ENCODE measurements around the gene ZFP3. TPM values are rescaled to one million over a fixed set of nuclear protein-coding genes. Genes with fewer than 3 reads are reported as not detected.
"Not testable (repeated sequence)": the region's sequence is repeated elsewhere in the genome, so short reads cannot be mapped to it uniquely, and the experiment has no call there.

Gene ZFP3
- total and polyA plus RNA-seq, 4 donors: 2.3 to 7.3 (median 3.7) TPM

- H3K4me3 ChIP-seq: no peak overlapping the region
- no peak overlapping the region for H3K9ac ChIP-seq (ENCODE audit: insufficient read depth in 1 of 2, low read length in 2 of 2)
- TF ChIP-seq CTCF (IDR thresholded peaks at IDR 0.05; ENCODE audit: control extremely low read depth, extremely low read depth): no peak
- whole genome bisulfite sequencing, 2 donors: 79 to 90% methylated on average over 15 to 17 of the region's 17 CpGs
- H3K36me3 ChIP-seq (ENCODE audit: control insufficient read depth in 4 of 4, insufficient read depth in 4 of 4, low read length in 4 of 4): no peaks in the 10 kb centered on the region
- H3K4me1 ChIP-seq (ENCODE audit: control insufficient read depth in 5 of 5, insufficient read depth in 5 of 5, low read length in 5 of 5): peaks cover 0 to 4% (median 0%) of the 10 kb centered on the region in 5 donors
- ATAC-seq (ENCODE audit: insufficient read depth, low FRiP score) (no peak), DNase-seq (no peak)
- no peak overlapping the region for H3K27ac ChIP-seq (ENCODE audit: low read depth in 1 of 2, low read length in 1 of 2)
- peaks cover 0 to 7% (median 0%) of the 10 kb centered on the region in 4 donors for H3K9me3 ChIP-seq (ENCODE audit: control insufficient read depth in 4 of 4, insufficient read depth in 3 of 4, low read length in 3 of 4)
- peaks cover 0 to 5% (median 0%) of the 10 kb centered on the region in 3 donors for H3K27me3 ChIP-seq (ENCODE audit: control insufficient read depth in 3 of 3, insufficient read depth in 3 of 3, low read length in 2 of 3)
These were observed 48.6 kb downstream of the ZFP3 start for GRCh38 chr17:5126719-5127488.

- H3K27me3 ChIP-seq (ENCODE audit: control insufficient read depth in 3 of 3, insufficient read depth in 3 of 3, low read length in 2 of 3): peaks cover 0 to 5% (median 0%) of the 10 kb centered on the region in 3 donors
- peaks cover 0 to 3% (median 0%) of the 10 kb centered on the region in 5 donors for H3K4me1 ChIP-seq (ENCODE audit: control insufficient read depth in 5 of 5, insufficient read depth in 5 of 5, low read length in 5 of 5)
- no peak for ATAC-seq (ENCODE audit: insufficient read depth, low FRiP score)
- H3K9ac ChIP-seq (ENCODE audit: insufficient read depth in 1 of 2, low read length in 2 of 2): no peak overlapping the region
- H3K36me3 ChIP-seq (ENCODE audit: control insufficient read depth in 4 of 4, insufficient read depth in 4 of 4, low read length in 4 of 4): no peaks in the 10 kb centered on the region
- 70 to 89% methylated on average over 4 of the region's 4 CpGs for WGBS, 2 donors
- no peak overlapping the region for H3K27ac ChIP-seq (ENCODE audit: low read depth in 1 of 2, low read length in 1 of 2)
- H3K9me3 ChIP-seq (ENCODE audit: control insufficient read depth in 4 of 4, insufficient read depth in 3 of 4, low read length in 3 of 4): peaks cover 0 to 7% (median 0%) of the 10 kb centered on the region in 4 donors
- no peak for TF ChIP-seq CTCF (IDR thresholded peaks at IDR 0.05; ENCODE audit: control extremely low read depth, extremely low read depth)
- no peak for DNase-seq
- H3K4me3 ChIP-seq: no peak overlapping the region
These were observed 49.6 kb downstream of the ZFP3 start for GRCh38 chr17:5127910-5128309.

GRCh38 chr17:5128387-5128786, 50.1 kb downstream of the ZFP3 start:
- not testable (repeated sequence) for H3K36me3 ChIP-seq (ENCODE audit: control insufficient read depth in 4 of 4, insufficient read depth in 4 of 4, low read length in 4 of 4); H3K4me1 ChIP-seq (ENCODE audit: control insufficient read depth in 5 of 5, insufficient read depth in 5 of 5, low read length in 5 of 5); H3K9ac ChIP-seq (ENCODE audit: insufficient read depth in 1 of 2, low read length in 2 of 2); H3K9me3 ChIP-seq (ENCODE audit: control insufficient read depth in 4 of 4, insufficient read depth in 3 of 4, low read length in 3 of 4); H3K27me3 ChIP-seq (ENCODE audit: control insufficient read depth in 3 of 3, insufficient read depth in 3 of 3, low read length in 2 of 3); ATAC-seq (ENCODE audit: insufficient read depth, low FRiP score); H3K27ac ChIP-seq (ENCODE audit: low read depth in 1 of 2, low read length in 1 of 2); DNase-seq; H3K4me3 ChIP-seq
- WGBS, 2 donors: 80 to 91% methylated on average over 8 of the region's 8 CpGs

- no peak for TF ChIP-seq CTCF (IDR thresholded peaks at IDR 0.05; ENCODE audit: control extremely low read depth, extremely low read depth)
- no peaks in the 10 kb centered on the region for H3K4me1 ChIP-seq (ENCODE audit: control insufficient read depth in 5 of 5, insufficient read depth in 5 of 5, low read length in 5 of 5)
- no peaks in the 10 kb centered on the region for H3K27me3 ChIP-seq (ENCODE audit: control insufficient read depth in 3 of 3, insufficient read depth in 3 of 3, low read length in 2 of 3)
- ATAC-seq (ENCODE audit: insufficient read depth, low FRiP score) (no peak), DNase-seq (no peak)
- no peak overlapping the region for H3K27ac ChIP-seq (ENCODE audit: low read depth in 1 of 2, low read length in 1 of 2)
- H3K9me3 ChIP-seq (ENCODE audit: control insufficient read depth in 4 of 4, insufficient read depth in 3 of 4, low read length in 3 of 4): peaks cover 0 to 2% (median 0%) of the 10 kb centered on the region in 4 donors
- no peak overlapping the region for H3K4me3 ChIP-seq
- H3K36me3 ChIP-seq (ENCODE audit: control insufficient read depth in 4 of 4, insufficient read depth in 4 of 4, low read length in 4 of 4): no peaks in the 10 kb centered on the region
- WGBS, 2 donors: 90 to 95% methylated on average over 11 of the region's 11 CpGs
- no peak overlapping the region for H3K9ac ChIP-seq (ENCODE audit: insufficient read depth in 1 of 2, low read length in 2 of 2)
These were observed 50.8 kb downstream of the ZFP3 start for GRCh38 chr17:5128905-5129535.

- not testable (repeated sequence) for H3K27me3 ChIP-seq (ENCODE audit: control insufficient read depth in 3 of 3, insufficient read depth in 3 of 3, low read length in 2 of 3); H3K36me3 ChIP-seq (ENCODE audit: control insufficient read depth in 4 of 4, insufficient read depth in 4 of 4, low read length in 4 of 4); ATAC-seq (ENCODE audit: insufficient read depth, low FRiP score); H3K9ac ChIP-seq (ENCODE audit: insufficient read depth in 1 of 2, low read length in 2 of 2); H3K27ac ChIP-seq (ENCODE audit: low read depth in 1 of 2, low read length in 1 of 2); H3K4me1 ChIP-seq (ENCODE audit: control insufficient read depth in 5 of 5, insufficient read depth in 5 of 5, low read length in 5 of 5); H3K4me3 ChIP-seq; DNase-seq; H3K9me3 ChIP-seq (ENCODE audit: control insufficient read depth in 4 of 4, insufficient read depth in 3 of 4, low read length in 3 of 4)
- WGBS, 2 donors: 88 to 92% methylated on average over 8 of the region's 8 CpGs
These were observed 51.5 kb downstream of the ZFP3 start for GRCh38 chr17:5129770-5130169.

- not testable (repeated sequence) for H3K27me3 ChIP-seq (ENCODE audit: control insufficient read depth in 3 of 3, insufficient read depth in 3 of 3, low read length in 2 of 3); H3K36me3 ChIP-seq (ENCODE audit: control insufficient read depth in 4 of 4, insufficient read depth in 4 of 4, low read length in 4 of 4); DNase-seq; H3K9ac ChIP-seq (ENCODE audit: insufficient read depth in 1 of 2, low read length in 2 of 2); H3K4me1 ChIP-seq (ENCODE audit: control insufficient read depth in 5 of 5, insufficient read depth in 5 of 5, low read length in 5 of 5); H3K27ac ChIP-seq (ENCODE audit: low read depth in 1 of 2, low read length in 1 of 2); ATAC-seq (ENCODE audit: insufficient read depth, low FRiP score); H3K9me3 ChIP-seq (ENCODE audit: control insufficient read depth in 4 of 4, insufficient read depth in 3 of 4, low read length in 3 of 4); H3K4me3 ChIP-seq
- WGBS, 2 donors: 91 to 95% methylated on average over 10 of the region's 10 CpGs
These were observed 52.0 kb downstream of the ZFP3 start for GRCh38 chr17:5130261-5130660.

All from lung (tissue), 12 donors.